Measurements from ENCODE around the gene GATA2.

The GATA2 gene

GRCh38 chr3:128524374-128525299, 31.6 kb upstream of the GATA2 start:
- no peak for DNase-seq (ENCODE audit: low spot score)
- TF ChIP-seq CTCF (IDR thresholded peaks at IDR 0.05; ENCODE audit: extremely low read depth, insufficient read depth, missing control alignments), result no peak
- in situ Hi-C loops (cut with MboI; ENCODE audit: low pct_unique_long_range_greater_than_20kb, low sequenced_read_pairs, unreplicated experiment), result no loop called here

- in situ Hi-C loops (cut with MboI; ENCODE audit: low pct_unique_long_range_greater_than_20kb, low sequenced_read_pairs, unreplicated experiment), result no loop called here
- no peak for TF ChIP-seq CTCF (IDR thresholded peaks at IDR 0.05; ENCODE audit: extremely low read depth, insufficient read depth, missing control alignments)
- no peak for DNase-seq (ENCODE audit: low spot score)
Observed at GRCh38 chr3:128523591-128523990, 30.6 kb upstream of the GATA2 start.

GRCh38 chr3:128521715-128522114, 28.7 kb upstream of the GATA2 start:
- TF ChIP-seq CTCF (IDR thresholded peaks at IDR 0.05; ENCODE audit: extremely low read depth, insufficient read depth, missing control alignments), result no peak
- no peak for DNase-seq (ENCODE audit: low spot score)
- in situ Hi-C loops (cut with MboI; ENCODE audit: low pct_unique_long_range_greater_than_20kb, low sequenced_read_pairs, unreplicated experiment), result no loop called here

GRCh38 chr3:128518587-128519490, 25.8 kb upstream of the GATA2 start:
- in situ Hi-C loops (cut with MboI; ENCODE audit: low pct_unique_long_range_greater_than_20kb, low sequenced_read_pairs, unreplicated experiment), result no loop called here
- no peak for TF ChIP-seq CTCF (IDR thresholded peaks at IDR 0.05; ENCODE audit: extremely low read depth, insufficient read depth, missing control alignments)
- DNase-seq (ENCODE audit: low spot score), result no peak

- TF ChIP-seq CTCF (IDR thresholded peaks at IDR 0.05; ENCODE audit: extremely low read depth, insufficient read depth, missing control alignments), result no peak
Observed at GRCh38 chr3:128517648-128518047, 24.6 kb upstream of the GATA2 start.

GRCh38 chr3:128515967-128516366, 23.0 kb upstream of the GATA2 start:
- no peak for DNase-seq (ENCODE audit: low spot score)
- no peak for TF ChIP-seq CTCF (IDR thresholded peaks at IDR 0.05; ENCODE audit: extremely low read depth, insufficient read depth, missing control alignments)
- in situ Hi-C loops (cut with MboI; ENCODE audit: low pct_unique_long_range_greater_than_20kb, low sequenced_read_pairs, unreplicated experiment), result no loop called here

More at GRCh38 chr3:128517648-128518047, 24.6 kb upstream of the GATA2 start:
- in situ Hi-C loops (cut with MboI; ENCODE audit: low pct_unique_long_range_greater_than_20kb, low sequenced_read_pairs, unreplicated experiment), result no loop called here
- DNase-seq (ENCODE audit: low spot score), result no peak

All from GM13977 (cell line).